Stimulated activated naive CD4-positive, alpha-beta T cell treated with Interleukin-2 at 50 U/mL for 16 hours (primary cell): ENCODE data around the gene ZNF311.
A peak's percentile ranks its signal among the peaks of the same experiment; 100 is the strongest.
"Not testable (repeated sequence)": the region's sequence is repeated elsewhere in the genome, so short reads cannot be mapped to it uniquely, and the experiment has no call there.

Experiments
- DNase-seq: peaks from one replicate; lab custom pipeline; 2025; lab: John Stamatoyannopoulos, UW

ZNF311 gene

GRCh38 chr6:28982476-28983266 lies 22.4 kb downstream of the ZNF311 start:
- DNase-seq, result no peak

- DNase-seq, result peak; percentile 53
These were observed 23.2 kb downstream of the ZNF311 start for GRCh38 chr6:28981833-28982475.

GRCh38 chr6:28981431-28981832 lies 23.7 kb downstream of the ZNF311 start:
- DNase-seq, result peak; percentile 63

GRCh38 chr6:28980852-28981430 lies 24.2 kb downstream of the ZNF311 start:
- peak; percentile 42 for DNase-seq

- no peak for DNase-seq
These were observed 24.8 kb downstream of the ZNF311 start for GRCh38 chr6:28980137-28980851.

- DNase-seq, result no peak
These were observed 25.4 kb downstream of the ZNF311 start for GRCh38 chr6:28979679-28980078.

- DNase-seq, result no peak
These were observed 26.1 kb downstream of the ZNF311 start for GRCh38 chr6:28978959-28979561.

GRCh38 chr6:28978133-28978491 lies 27.0 kb downstream of the ZNF311 start:
- no peak for DNase-seq

- DNase-seq, result no peak
These were observed 27.6 kb downstream of the ZNF311 start for GRCh38 chr6:28977341-28978132.

GRCh38 chr6:28976677-28977076 lies 28.4 kb downstream of the ZNF311 start:
- DNase-seq, result no peak

- no peak for DNase-seq
These were observed 30.6 kb downstream of the ZNF311 start for GRCh38 chr6:28974505-28974904.

GRCh38 chr6:28970056-28970455 lies 35.1 kb downstream of the ZNF311 start:
- not testable (repeated sequence) for DNase-seq

GRCh38 chr6:28969129-28969528 lies 36.0 kb downstream of the ZNF311 start:
- DNase-seq, result no peak

GRCh38 chr6:28968476-28968875 lies 36.6 kb downstream of the ZNF311 start:
- DNase-seq, result no peak

- no peak for DNase-seq
These were observed 39.4 kb downstream of the ZNF311 start for GRCh38 chr6:28965706-28966105.

GRCh38 chr6:28960846-28961500 lies 44.1 kb downstream of the ZNF311 start:
- DNase-seq, result no peak

GRCh38 chr6:28958561-28959243 lies 46.4 kb downstream of the ZNF311 start:
- DNase-seq, result not testable (repeated sequence)

- DNase-seq, result not testable (repeated sequence)
These were observed 47.3 kb downstream of the ZNF311 start for GRCh38 chr6:28957795-28958314.

GRCh38 chr6:28956331-28956730 lies 48.8 kb downstream of the ZNF311 start:
- DNase-seq, result no peak
